SJSA1 (cell line): Measurements from ENCODE around the gene PLCG1. TPM values are rescaled to one million over a fixed set of nuclear protein-coding genes. Genes with fewer than 3 reads are reported as not detected.

Source experiments
- DNase-seq, 2 experiments: peaks; one replicate each; pipeline ENCODE4 v3.0.0-alpha.2; 2015 to 2020; ENCODE audit warnings: low spot score in 2 of 2, low read depth in 1 of 2
- H3K27ac ChIP-seq: fragments of 250-450 bp; sonication (Bioruptor Pico); 2 replicates; pipeline ENCODE4 v1.5.1; 2020; ENCODE audit warnings: mild to moderate bottlenecking, moderate library complexity
- H3K27me3 ChIP-seq: fragments of 250-450 bp; sonication (Bioruptor Pico); replicated peaks from 2 replicates; pipeline ENCODE4 v1.5.1; 2020; ENCODE audit warnings: mild to moderate bottlenecking, moderate library complexity
- H3K36me3 ChIP-seq: fragments of 250-450 bp; sonication (Bioruptor Pico); 2 replicates; pipeline ENCODE4 v1.5.1; 2020; ENCODE audit warnings: mild to moderate bottlenecking
- H3K4me1 ChIP-seq: fragments of 250-450 bp; sonication (Bioruptor Pico); replicated peaks from 2 replicates; pipeline ENCODE4 v1.6.1; 2021; ENCODE audit warnings: mild to moderate bottlenecking
- H3K4me3 ChIP-seq: fragments of 250-450 bp; sonication (Bioruptor Pico); 2 replicates; pipeline ENCODE4 v1.5.1; 2020; ENCODE audit warnings: mild to moderate bottlenecking
- H3K9me3 ChIP-seq: fragments of 250-450 bp; sonication (Bioruptor Pico); replicated peaks from 2 replicates; pipeline ENCODE4 v1.5.1; 2020; ENCODE audit warnings: mild to moderate bottlenecking
- total RNA-seq: library from RNA; depleted of rRNA; stranded (reverse); fragments of >200 nt; shearing (Covaris generic); gene quantifications from 2 replicates; pipeline ENCODE4 v1.2.3, GENCODE V29; 2014

Gene PLCG1
- total RNA-seq, 1 experiment from 2014 or later, result 69.1 TPM

DNA sequence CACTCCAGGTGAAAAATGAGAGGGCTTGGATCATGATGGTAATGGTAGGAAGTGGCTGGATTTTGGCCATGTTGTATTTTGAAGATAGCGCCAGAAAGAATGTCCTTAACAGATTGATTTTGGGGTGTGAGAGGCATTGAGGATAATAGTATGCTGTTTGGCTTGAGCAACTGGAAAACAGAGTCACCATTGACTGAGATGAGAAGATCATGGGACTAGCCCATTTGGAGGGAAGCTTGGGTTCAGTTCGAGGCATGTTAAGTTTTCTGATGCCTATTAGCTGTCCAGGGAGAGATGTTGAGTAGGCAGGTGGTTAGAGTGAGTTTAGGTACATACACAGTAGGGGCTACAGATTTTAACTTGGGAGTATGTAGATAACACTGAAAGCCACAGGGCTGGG, 23.3 kb downstream of the PLCG1 start:
- no peaks in the 10 kb centered on the region for H3K9me3 ChIP-seq
- no peak overlapping the region for H3K27ac ChIP-seq
- peaks cover 66% of the 10 kb centered on the region for H3K36me3 ChIP-seq
- no peak overlapping the region for H3K4me3 ChIP-seq
- no peak for DNase-seq
- no peaks in the 10 kb centered on the region for H3K4me1 ChIP-seq
- no peaks in the 10 kb centered on the region for H3K27me3 ChIP-seq

DNA sequence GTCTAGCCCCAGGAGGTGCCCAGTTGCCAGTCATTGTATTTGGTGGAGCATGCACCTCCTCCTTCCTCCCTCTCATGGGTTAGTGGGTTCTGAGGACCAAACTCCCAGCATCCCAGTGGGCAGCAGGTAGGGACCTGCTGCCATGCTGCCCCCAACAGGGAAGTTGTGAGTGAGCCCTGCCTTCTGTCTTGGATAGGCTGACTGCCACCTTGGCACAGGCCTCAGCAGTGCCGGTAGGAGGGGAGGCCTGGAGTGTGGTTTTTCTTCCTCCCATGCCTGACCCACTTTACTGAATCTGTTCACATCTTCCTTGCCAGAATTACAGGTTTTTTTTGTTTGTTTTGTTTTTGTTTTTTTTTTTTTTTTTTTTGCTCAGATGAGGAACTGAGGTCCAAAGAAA, 24.5 kb downstream of the PLCG1 start:
- Histone ChIP-seq H3K27ac (no peak overlapping the region), H3K4me1 (no peaks in the 10 kb centered on the region), H3K9me3 (no peaks in the 10 kb centered on the region), H3K27me3 (no peaks in the 10 kb centered on the region), H3K36me3 (peaks cover 77% of the 10 kb centered on the region), H3K4me3 (no peak overlapping the region)
- DNase-seq, result no peak

DNA sequence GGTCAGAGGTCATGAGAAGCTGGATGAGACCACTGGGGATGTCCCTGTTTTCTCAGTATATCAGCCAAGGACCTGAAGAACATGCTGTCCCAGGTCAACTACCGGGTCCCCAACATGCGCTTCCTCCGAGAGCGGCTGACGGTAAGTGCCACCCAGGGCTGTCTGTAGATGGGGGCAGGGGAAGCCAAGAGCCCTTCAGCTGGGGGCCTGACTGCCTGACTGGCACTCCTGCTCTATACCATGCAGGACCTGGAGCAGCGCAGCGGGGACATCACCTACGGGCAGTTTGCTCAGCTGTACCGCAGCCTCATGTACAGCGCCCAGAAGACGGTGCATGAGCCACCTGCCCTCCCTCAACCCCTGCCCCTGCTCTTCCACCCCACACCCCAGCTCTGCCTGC, 25.1 kb downstream of the PLCG1 start:
- H3K9me3 ChIP-seq, result no peaks in the 10 kb centered on the region
- no peak for DNase-seq
- peaks cover 80% of the 10 kb centered on the region for H3K36me3 ChIP-seq
- no peaks in the 10 kb centered on the region for H3K27me3 ChIP-seq
- H3K27ac ChIP-seq, result no peak overlapping the region
- H3K4me1 ChIP-seq, result no peaks in the 10 kb centered on the region
- H3K4me3 ChIP-seq, result no peak overlapping the region

DNA sequence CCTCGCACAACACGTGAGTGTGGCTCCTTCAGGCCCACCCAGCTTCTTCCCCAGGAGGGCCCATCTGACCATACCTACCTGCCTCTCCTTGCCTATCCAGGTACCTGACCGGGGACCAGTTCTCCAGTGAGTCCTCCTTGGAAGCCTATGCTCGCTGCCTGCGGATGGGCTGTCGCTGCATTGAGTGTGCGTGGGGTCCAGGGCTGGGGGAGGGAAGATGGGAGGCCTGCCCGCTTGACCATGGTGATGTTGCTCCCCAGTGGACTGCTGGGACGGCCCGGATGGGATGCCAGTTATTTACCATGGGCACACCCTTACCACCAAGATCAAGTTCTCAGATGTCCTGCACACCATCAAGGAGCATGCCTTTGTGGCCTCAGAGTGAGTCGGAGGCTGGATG, 26.5 kb downstream of the PLCG1 start:
- no peak overlapping the region for H3K4me3 ChIP-seq
- H3K36me3 ChIP-seq, result peaks cover 93% of the 10 kb centered on the region
- H3K27me3 ChIP-seq, result no peaks in the 10 kb centered on the region
- no peak overlapping the region for H3K27ac ChIP-seq
- no peaks in the 10 kb centered on the region for H3K9me3 ChIP-seq
- no peak for DNase-seq
- no peaks in the 10 kb centered on the region for H3K4me1 ChIP-seq

DNA sequence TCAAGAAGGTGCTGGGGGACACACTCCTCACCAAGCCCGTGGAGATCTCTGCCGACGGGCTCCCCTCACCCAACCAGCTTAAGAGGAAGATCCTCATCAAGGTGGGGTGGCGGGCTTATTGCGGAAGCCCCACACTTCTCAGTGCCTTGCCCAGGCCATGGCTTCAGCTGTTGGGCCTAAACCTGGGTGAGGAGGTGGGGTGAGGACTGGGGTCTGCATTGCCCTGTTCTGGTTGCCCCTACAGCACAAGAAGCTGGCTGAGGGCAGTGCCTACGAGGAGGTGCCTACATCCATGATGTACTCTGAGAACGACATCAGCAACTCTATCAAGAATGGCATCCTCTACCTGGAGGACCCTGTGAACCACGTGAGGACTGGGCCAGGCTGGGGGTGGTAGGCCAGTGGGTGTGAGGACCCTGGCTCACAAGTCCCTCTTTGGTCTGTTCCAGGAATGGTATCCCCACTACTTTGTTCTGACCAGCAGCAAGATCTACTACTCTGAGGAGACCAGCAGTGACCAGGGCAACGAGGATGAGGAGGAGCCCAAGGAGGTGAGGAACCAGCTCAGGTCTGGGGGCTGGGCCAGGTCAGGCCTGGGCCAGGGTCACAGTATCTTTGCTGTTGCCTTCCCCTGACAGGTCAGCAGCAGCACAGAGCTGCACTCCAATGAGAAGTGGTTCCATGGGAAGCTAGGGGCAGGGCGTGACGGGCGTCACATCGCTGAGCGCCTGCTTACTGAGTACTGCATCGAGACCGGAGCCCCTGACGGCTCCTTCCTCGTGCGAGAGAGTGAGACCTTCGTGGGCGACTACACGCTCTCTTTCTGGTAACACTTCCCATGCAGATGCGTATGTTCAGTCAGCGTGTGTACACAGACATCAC, 27.9 kb downstream of the PLCG1 start:
- no peak overlapping the region for H3K4me3 ChIP-seq
- peaks cover 93% of the 10 kb centered on the region for H3K36me3 ChIP-seq
- H3K4me1 ChIP-seq, result no peaks in the 10 kb centered on the region
- H3K27ac ChIP-seq, result no peak overlapping the region
- H3K9me3 ChIP-seq, result no peaks in the 10 kb centered on the region
- no peak for DNase-seq
- H3K27me3 ChIP-seq, result no peaks in the 10 kb centered on the region

DNA sequence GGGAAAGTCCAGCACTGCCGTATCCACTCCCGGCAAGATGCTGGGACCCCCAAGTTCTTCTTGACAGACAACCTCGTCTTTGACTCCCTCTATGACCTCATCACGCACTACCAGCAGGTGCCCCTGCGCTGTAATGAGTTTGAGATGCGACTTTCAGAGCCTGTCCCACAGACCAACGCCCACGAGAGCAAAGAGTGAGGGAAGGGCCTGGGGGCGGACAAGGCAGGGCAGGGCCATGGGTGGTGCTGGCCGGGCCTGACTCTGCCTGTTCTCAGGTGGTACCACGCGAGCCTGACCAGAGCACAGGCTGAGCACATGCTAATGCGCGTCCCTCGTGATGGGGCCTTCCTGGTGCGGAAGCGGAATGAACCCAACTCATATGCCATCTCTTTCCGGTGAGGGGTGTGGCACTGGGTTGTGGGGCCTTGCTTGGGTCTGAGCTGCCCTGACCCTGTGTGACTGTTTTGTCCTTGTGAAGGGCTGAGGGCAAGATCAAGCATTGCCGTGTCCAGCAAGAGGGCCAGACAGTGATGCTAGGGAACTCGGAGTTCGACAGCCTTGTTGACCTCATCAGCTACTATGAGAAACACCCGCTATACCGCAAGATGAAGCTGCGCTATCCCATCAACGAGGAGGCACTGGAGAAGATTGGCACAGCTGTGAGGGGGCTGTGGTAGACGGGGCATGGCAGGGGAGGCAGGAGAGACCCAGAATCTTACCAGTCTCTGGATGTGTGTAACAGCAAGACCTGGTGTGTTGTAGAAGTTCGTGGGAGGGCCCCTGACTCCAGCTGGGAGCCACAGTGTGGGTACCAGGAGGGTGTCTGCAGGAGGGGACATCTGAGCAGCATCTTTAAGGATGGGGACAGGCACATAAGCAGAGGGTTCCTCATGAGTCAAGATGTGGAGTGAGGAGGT, 29.1 kb downstream of the PLCG1 start:
- H3K36me3 ChIP-seq, result peaks cover 90% of the 10 kb centered on the region
- H3K27ac ChIP-seq, result no peak overlapping the region
- no peak for DNase-seq
- H3K27me3 ChIP-seq, result no peaks in the 10 kb centered on the region
- no peaks in the 10 kb centered on the region for H3K9me3 ChIP-seq
- H3K4me3 ChIP-seq, result no peak overlapping the region
- H3K4me1 ChIP-seq, result no peaks in the 10 kb centered on the region

DNA sequence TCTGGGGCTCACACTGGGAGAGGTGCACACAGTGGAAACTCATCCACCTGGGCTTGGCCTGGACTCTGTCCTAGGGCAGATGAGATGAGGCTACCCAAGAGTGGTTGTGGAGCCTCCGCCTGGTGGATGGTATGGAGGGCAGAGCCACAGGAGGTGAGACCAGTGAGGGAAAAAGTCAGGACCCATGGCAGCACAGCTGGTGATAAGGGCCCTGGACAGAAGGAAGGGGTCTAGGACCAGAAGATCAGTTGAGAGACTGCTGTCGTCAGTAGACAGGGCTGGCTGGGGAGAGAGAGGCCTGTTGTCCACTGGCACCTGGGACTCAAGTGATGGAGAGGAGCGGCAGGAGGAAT, 29.8 kb downstream of the PLCG1 start:
- no peak overlapping the region for H3K4me3 ChIP-seq
- H3K27me3 ChIP-seq, result no peaks in the 10 kb centered on the region
- peaks cover 95% of the 10 kb centered on the region for H3K36me3 ChIP-seq
- DNase-seq, result no peak
- H3K4me1 ChIP-seq, result no peaks in the 10 kb centered on the region
- H3K9me3 ChIP-seq, result no peaks in the 10 kb centered on the region
- no peak overlapping the region for H3K27ac ChIP-seq

DNA sequence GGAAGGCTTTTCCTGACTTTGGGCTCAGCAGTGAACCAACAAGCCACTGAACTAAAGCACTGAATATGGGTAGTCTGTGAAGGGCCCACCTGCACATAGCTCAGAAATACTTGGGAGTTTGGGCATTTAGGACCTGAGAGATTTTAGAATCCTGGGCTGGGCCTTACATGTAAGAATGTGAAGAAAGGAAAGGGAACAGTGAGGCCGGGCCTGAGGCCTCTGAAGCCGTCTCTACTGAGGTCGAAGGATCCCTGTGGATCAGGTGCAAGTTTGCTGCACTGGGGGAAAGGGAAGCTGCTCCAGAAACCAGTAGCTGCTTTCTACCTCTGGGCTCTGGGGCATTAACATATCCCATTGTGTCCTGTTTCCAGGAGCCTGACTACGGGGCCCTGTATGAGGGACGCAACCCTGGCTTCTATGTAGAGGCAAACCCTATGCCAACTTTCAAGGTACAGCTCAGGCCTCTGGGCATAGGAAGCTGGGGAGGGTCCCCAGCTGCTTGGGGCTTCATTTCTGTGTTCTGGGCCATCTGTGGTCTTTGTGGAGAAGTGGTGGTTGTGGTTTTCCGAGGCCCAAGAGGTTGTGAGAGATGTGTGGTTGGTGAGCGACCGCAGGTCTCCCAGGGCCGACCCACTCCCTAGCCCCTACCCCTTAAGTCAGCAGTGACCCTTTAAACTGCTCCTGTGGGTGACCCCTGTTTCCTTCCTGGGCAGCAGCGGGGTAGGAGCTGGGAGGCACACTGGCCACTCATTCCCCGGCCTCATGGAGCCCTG, 30.3 kb downstream of the PLCG1 start:
- no peaks in the 10 kb centered on the region for H3K27me3 ChIP-seq
- no peak overlapping the region for H3K4me3 ChIP-seq
- no peak overlapping the region for H3K27ac ChIP-seq
- H3K36me3 ChIP-seq, result peaks cover 95% of the 10 kb centered on the region
- H3K4me1 ChIP-seq, result no peaks in the 10 kb centered on the region
- no peak for DNase-seq
- no peaks in the 10 kb centered on the region for H3K9me3 ChIP-seq

DNA sequence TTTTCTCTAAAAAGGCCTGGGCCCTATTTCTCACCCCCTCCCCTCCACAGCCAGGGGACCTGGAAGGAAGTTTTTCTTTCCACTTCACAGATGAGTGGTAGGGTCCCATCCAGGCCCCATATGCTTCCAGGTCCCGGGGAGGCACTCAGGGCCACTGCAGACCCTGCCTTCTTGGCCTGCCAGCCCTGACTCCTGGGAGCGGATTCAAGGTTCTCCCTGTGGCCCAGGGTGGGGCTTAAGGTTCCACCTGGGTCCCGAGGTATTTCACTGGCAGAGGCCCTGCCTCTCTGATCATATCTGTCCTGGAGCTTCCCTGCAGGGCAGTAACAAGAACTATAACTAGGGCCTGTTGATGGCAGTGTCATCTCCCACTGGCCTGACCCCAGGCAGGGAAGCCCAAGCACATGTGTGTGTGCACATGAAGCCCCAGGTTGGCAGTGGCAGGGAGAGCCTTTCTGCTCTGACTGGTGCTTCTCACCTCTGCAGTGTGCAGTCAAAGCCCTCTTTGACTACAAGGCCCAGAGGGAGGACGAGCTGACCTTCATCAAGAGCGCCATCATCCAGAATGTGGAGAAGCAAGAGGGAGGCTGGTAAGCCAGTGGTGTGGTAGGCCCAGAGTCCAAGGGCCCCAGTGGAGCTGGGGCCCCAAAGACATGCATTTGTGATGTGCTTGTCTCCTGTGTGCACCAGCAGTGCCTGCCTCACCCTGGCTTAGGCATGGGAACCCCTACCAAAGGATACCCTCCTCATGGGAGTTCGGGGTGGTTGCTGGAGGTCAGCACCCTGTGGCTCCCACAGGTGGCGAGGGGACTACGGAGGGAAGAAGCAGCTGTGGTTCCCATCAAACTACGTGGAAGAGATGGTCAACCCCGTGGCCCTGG, 31.2 kb downstream of the PLCG1 start:
- Histone ChIP-seq H3K27ac (no peak overlapping the region), H3K9me3 (no peaks in the 10 kb centered on the region), H3K27me3 (no peaks in the 10 kb centered on the region), H3K4me1 (no peaks in the 10 kb centered on the region), H3K4me3 (no peak overlapping the region), H3K36me3 (peaks cover 95% of the 10 kb centered on the region)
- DNase-seq, result no peak

DNA sequence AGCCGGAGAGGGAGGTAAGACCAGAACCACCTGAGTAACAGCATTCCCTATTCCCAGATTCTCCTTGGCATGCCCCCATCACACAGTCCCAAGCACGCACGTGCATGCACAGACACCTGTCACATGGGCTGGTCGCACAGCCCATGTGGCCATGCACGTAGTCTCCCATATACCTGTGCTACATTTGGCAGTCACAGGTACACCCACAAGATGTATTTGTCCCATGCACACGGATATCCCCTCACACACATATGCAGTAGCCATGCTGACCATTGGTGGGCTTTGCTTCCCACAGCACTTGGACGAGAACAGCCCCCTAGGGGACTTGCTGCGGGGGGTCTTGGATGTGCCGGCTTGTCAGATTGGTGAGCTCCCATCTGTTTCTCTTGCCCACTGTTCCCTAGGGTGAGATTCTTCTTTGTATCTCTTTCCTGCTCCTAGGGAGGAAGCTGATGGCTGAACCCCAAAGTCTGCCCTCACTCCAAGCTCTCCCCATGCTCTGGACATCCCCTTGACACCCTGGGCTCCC, 31.9 kb downstream of the PLCG1 start:
- H3K9me3 ChIP-seq, result no peaks in the 10 kb centered on the region
- H3K4me3 ChIP-seq, result no peak overlapping the region
- peaks cover 95% of the 10 kb centered on the region for H3K36me3 ChIP-seq
- no peaks in the 10 kb centered on the region; the same call in 1 of the 2 replicates for H3K4me1 ChIP-seq
- H3K27ac ChIP-seq, result no peak overlapping the region
- no peaks in the 10 kb centered on the region for H3K27me3 ChIP-seq
- no peak for DNase-seq

DNA sequence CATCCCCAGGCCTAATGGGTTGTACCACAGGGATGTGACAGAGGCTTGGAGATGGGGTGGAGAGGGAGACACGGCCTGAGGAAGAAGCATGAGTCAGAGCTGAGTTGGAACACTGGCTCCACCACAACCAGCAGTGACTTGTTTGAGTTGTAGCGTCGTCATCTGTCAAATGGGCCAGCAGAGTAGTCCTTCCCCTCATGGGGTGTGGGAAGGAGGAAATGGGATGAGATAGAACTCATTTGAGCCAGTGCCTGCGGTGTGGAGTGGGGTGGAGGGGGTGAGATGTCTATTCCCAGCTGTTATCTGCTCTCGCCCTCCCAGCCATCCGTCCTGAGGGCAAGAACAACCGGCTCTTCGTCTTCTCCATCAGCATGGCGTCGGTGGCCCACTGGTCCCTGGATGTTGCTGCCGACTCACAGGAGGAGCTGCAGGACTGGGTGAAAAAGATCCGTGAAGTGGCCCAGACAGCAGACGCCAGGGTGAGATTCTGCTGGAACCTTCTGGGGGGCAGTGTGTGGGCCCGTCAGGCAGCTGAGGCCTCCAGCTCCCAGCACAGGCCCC, 32.5 kb downstream of the PLCG1 start:
- Histone ChIP-seq H3K36me3 (peaks cover 95% of the 10 kb centered on the region), H3K27me3 (no peaks in the 10 kb centered on the region), H3K4me1 (peaks cover 6% of the 10 kb centered on the region), H3K27ac (no peak overlapping the region), H3K4me3 (no peak overlapping the region), H3K9me3 (no peaks in the 10 kb centered on the region)
- no peak for DNase-seq

DNA sequence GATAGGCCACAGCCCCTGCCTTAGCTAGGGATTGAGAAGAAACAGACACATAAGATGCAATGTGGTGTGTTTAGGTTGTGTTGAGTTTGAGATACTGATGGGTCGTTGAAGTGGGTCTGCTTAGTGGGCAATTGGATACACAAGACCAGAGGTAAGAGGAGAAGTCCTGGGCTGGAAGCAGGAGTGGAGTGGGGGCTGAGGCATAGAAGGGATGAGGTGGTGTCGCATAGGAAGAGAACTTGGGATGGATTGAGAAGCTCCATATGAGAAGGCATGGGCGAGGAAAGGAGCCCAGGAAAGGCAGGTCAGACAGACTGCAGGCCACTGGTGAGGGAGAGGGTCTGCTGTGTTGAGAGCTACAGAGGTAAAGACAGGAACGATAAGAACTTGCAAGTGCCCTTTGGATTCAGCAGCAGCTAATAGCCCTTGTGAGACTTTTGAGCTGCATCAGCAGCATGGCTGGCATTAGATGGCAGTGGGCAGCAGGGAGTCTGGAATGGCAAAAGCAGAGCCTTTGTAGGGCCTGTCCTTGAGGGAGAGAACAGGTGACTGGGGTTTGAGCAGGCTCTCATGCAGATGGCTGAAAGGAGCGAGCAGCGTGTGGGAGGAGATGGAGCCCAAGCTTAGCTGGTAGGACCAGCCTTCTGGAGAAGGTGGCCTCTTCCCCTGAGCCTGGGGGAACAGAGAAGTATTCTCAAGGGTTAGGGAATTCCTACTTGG, 33.2 kb downstream of the PLCG1 start:
- Histone ChIP-seq H3K27ac (no peak overlapping the region), H3K4me3 (no peak overlapping the region), H3K4me1 (peaks cover 8% of the 10 kb centered on the region), H3K27me3 (no peaks in the 10 kb centered on the region), H3K9me3 (no peaks in the 10 kb centered on the region), H3K36me3 (peaks cover 95% of the 10 kb centered on the region)
- DNase-seq, result no peak
